Measurements from ENCODE around the gene PMFBP1.

Gene PMFBP1

GRCh38 chr16:72134507-72134906, 37.4 kb downstream of the PMFBP1 start:
- DNase-seq (ENCODE audit: low read depth in 2 of 3, low spot score in 1 of 3), result no peak

GRCh38 chr16:72132726-72133125, 39.2 kb downstream of the PMFBP1 start:
- no peak for DNase-seq (ENCODE audit: low read depth in 2 of 3, low spot score in 1 of 3)

GRCh38 chr16:72131036-72131435, 40.9 kb downstream of the PMFBP1 start:
- DNase-seq (ENCODE audit: low read depth in 2 of 3, low spot score in 1 of 3), result no peak

- no peak for DNase-seq (ENCODE audit: low read depth in 2 of 3, low spot score in 1 of 3)
Observed at GRCh38 chr16:72129976-72130656, 41.8 kb downstream of the PMFBP1 start.

GRCh38 chr16:72128701-72129100, 43.3 kb downstream of the PMFBP1 start:
- no peak for DNase-seq (ENCODE audit: low read depth in 2 of 3, low spot score in 1 of 3)

GRCh38 chr16:72126429-72126765, 45.6 kb downstream of the PMFBP1 start:
- no peak for DNase-seq (ENCODE audit: low read depth in 2 of 3, low spot score in 1 of 3)

GRCh38 chr16:72125635-72126428, 46.1 kb downstream of the PMFBP1 start:
- no peak for DNase-seq (ENCODE audit: low read depth in 2 of 3, low spot score in 1 of 3)

GRCh38 chr16:72124761-72125634, 47.0 kb downstream of the PMFBP1 start:
- peak; percentile 27 to 53 (median 44) for DNase-seq (ENCODE audit: low read depth in 2 of 3, low spot score in 1 of 3)

- DNase-seq (ENCODE audit: low read depth in 2 of 3, low spot score in 1 of 3), result no peak
Observed at GRCh38 chr16:72124148-72124547, 47.8 kb downstream of the PMFBP1 start.

- no peak for DNase-seq (ENCODE audit: low read depth in 2 of 3, low spot score in 1 of 3)
Observed at GRCh38 chr16:72123426-72123825, 48.5 kb downstream of the PMFBP1 start.

- DNase-seq (ENCODE audit: low read depth in 2 of 3, low spot score in 1 of 3), result no peak
Observed at GRCh38 chr16:72122916-72123315, 49.0 kb downstream of the PMFBP1 start.

GRCh38 chr16:72122308-72122707, 49.6 kb downstream of the PMFBP1 start:
- DNase-seq (ENCODE audit: low read depth in 2 of 3, low spot score in 1 of 3), result no peak

GRCh38 chr16:72120026-72120425, 51.9 kb downstream of the PMFBP1 start:
- DNase-seq (ENCODE audit: low read depth in 2 of 3, low spot score in 1 of 3), result no peak

GRCh38 chr16:72113616-72113945, 58.4 kb downstream of the PMFBP1 start:
- no peak for DNase-seq (ENCODE audit: low read depth in 2 of 3, low spot score in 1 of 3)

GRCh38 chr16:72112906-72113615, 58.9 kb downstream of the PMFBP1 start:
- no peak for DNase-seq (ENCODE audit: low read depth in 2 of 3, low spot score in 1 of 3)

GRCh38 chr16:72112452-72112792, 59.5 kb downstream of the PMFBP1 start:
- no peak for DNase-seq (ENCODE audit: low read depth in 2 of 3, low spot score in 1 of 3)

- DNase-seq (ENCODE audit: low read depth in 2 of 3, low spot score in 1 of 3), result no peak
Observed at GRCh38 chr16:72111657-72112451, 60.1 kb downstream of the PMFBP1 start.

GRCh38 chr16:72110662-72111615, 61.0 kb downstream of the PMFBP1 start:
- no peak for DNase-seq (ENCODE audit: low read depth in 2 of 3, low spot score in 1 of 3)

GRCh38 chr16:72109966-72110530, 61.9 kb downstream of the PMFBP1 start:
- DNase-seq (ENCODE audit: low read depth in 2 of 3, low spot score in 1 of 3), result no peak
